Left lung (tissue), 10 donors: ENCODE data around the gene C1D. TPM values are rescaled to one million over a fixed set of nuclear protein-coding genes. Genes with fewer than 3 reads are reported as not detected.

Experiments
- ATAC-seq: fragments of 200-7000 bp; cut with Tn5 transposase; one replicate; pipeline ENCODE4 v1.9.1; 2020; ENCODE audit warnings: moderate library complexity
- DNase-seq, 4 donors: peaks; one replicate each; pipeline ENCODE4 v3.0.0-alpha.2; 2013 to 2020
- H3K27ac ChIP-seq, 2 donors: fragments of 200-600 bp; sonication (generic) in 1 of 2; one replicate each; pipeline versions ENCODE4 v1.5.0 to v1.8.0; 2020 to 2021
- H3K27me3 ChIP-seq, 2 donors: fragments of 200-600 bp; sonication (generic) in 1 of 2; one replicate each; pipeline versions ENCODE4 v1.5.0 to v1.8.0; 2020 to 2021
- H3K36me3 ChIP-seq, 2 donors: fragments of 200-600 bp; sonication (generic) in 1 of 2; one replicate each; pipeline versions ENCODE4 v1.5.0 to v1.8.0; 2020 to 2021
- H3K4me1 ChIP-seq, 2 donors: fragments of 200-600 bp; one replicate each; pipeline ENCODE4 v1.8.0; 2021
- H3K4me3 ChIP-seq, 2 donors: fragments of 200-600 bp; sonication (generic) in 1 of 2; one replicate each; pipeline versions ENCODE4 v1.5.0 to v1.8.0; 2020 to 2021; ENCODE audit warnings: mild to moderate bottlenecking in 1 of 2
- H3K9me3 ChIP-seq, 2 donors: fragments of 200-600 bp; sonication (generic) in 1 of 2; one replicate each; pipeline versions ENCODE4 v1.5.0 to v1.8.0; 2020 to 2021
- intact Hi-C, 2 donors: fragments of 100-400 bp; cut with DNase I; formaldehyde crosslinking; loops; one replicate each; pipeline versions ENCODE4 v1.11.2 to v1.14.2; 2022
- polyA plus RNA-seq, 6 donors: library from polyadenylated mRNA; unstranded; fragments of 120-200 nt; gene quantifications; one replicate each; pipeline ENCODE4 v1.2.1, GENCODE V29; 2013; ENCODE audit not compliant: insufficient read length in 6 of 6
- total RNA-seq, 2 donors: library from RNA; stranded (reverse); fragmentation: NEBNext Ultra II Directional; extraction: Animal tissue kit (Norgen Biotek cat#: 25700); gene quantifications; one replicate each; pipeline ENCODE4 v1.2.1, GENCODE V29; 2021
- TF ChIP-seq, protein P1 (sequence below), 2 donors: fragments of 200-600 bp; sonication (generic) in 1 of 2; IDR thresholded peaks; one replicate each; pipeline versions ENCODE4 v1.5.0 to v1.8.0; 2021; ENCODE audit warnings: antibody characterized with exemption in 2 of 2
- donor health status: DM: no; HTN: yes; CAD: no.
- donor health status: DM: no; HTN: no; CAD: no.

Gene C1D
- total and polyA plus RNA-seq, 8 donors: 21.0 to 43.4 (median 38.4) TPM

DNA sequence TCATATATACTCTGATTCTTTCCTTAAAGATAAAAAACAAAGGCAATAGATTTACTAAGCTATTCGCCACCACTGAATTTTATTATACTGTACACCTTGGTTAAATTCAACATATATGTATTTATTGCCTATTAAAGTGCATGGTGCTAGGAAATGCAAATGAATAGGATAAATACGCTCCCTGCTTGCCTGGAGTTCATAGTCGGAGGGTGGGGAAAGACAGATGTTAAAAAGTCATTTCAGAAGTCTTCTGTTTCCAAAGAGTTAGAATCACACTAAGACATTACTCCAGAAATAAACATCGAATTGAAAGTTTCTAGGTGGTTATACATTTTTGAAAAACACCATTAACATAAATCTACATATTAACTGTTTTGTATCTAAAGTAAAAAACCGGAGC lies 19.8 kb downstream of the C1D start:
- Histone ChIP-seq H3K9me3 (no peaks in the 10 kb centered on the region), H3K4me1 (no peaks in the 10 kb centered on the region), H3K27me3 (no peaks in the 10 kb centered on the region), H3K36me3 (peaks cover 0 to 31% of the 10 kb centered on the region in 2 donors), H3K27ac (no peak overlapping the region), H3K4me3 (no peak overlapping the region)
- ATAC-seq (no peak), DNase-seq (no peak)
- TF ChIP-seq, protein P1, sequence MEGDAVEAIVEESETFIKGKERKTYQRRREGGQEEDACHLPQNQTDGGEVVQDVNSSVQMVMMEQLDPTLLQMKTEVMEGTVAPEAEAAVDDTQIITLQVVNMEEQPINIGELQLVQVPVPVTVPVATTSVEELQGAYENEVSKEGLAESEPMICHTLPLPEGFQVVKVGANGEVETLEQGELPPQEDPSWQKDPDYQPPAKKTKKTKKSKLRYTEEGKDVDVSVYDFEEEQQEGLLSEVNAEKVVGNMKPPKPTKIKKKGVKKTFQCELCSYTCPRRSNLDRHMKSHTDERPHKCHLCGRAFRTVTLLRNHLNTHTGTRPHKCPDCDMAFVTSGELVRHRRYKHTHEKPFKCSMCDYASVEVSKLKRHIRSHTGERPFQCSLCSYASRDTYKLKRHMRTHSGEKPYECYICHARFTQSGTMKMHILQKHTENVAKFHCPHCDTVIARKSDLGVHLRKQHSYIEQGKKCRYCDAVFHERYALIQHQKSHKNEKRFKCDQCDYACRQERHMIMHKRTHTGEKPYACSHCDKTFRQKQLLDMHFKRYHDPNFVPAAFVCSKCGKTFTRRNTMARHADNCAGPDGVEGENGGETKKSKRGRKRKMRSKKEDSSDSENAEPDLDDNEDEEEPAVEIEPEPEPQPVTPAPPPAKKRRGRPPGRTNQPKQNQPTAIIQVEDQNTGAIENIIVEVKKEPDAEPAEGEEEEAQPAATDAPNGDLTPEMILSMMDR (IDR thresholded peaks at IDR 0.05): no peak
- intact Hi-C loops: no loop called here

DNA sequence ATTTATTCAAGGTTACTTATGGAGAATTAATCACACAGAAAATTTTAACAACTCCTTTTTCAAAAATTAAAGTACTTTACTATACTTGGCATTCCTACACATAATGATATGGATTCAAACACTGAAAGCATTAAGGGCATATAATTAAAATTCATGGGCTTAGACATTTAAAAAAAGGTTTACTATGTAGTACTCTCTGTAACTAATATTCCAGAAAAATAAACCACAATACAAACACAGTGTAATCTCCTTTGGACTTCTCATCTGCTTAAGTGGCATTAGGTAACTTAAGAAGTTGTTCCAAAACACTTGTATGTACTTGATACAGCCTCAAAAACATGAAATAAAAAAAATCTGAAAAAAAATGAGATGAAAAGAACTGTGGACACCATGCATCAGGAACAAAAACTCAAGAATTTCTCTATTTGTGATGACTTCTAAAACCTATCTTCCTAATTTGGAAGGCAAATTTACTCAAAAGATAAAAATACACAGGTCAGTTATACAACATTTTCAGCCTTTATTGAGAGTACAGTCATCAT lies 21.0 kb downstream of the C1D start:
- TF ChIP-seq, protein P1 (IDR thresholded peaks at IDR 0.05): no peak
- DNase-seq (no peak), ATAC-seq (peak; percentile 39)
- no peaks in the 10 kb centered on the region for H3K27me3 ChIP-seq
- no peaks in the 10 kb centered on the region for H3K9me3 ChIP-seq
- H3K36me3 ChIP-seq: peaks cover 0 to 31% of the 10 kb centered on the region in 2 donors
- H3K27ac ChIP-seq: no peak overlapping the region
- no peaks in the 10 kb centered on the region for H3K4me1 ChIP-seq
- intact Hi-C loops: no loop called here
- H3K4me3 ChIP-seq: no peak overlapping the region

DNA sequence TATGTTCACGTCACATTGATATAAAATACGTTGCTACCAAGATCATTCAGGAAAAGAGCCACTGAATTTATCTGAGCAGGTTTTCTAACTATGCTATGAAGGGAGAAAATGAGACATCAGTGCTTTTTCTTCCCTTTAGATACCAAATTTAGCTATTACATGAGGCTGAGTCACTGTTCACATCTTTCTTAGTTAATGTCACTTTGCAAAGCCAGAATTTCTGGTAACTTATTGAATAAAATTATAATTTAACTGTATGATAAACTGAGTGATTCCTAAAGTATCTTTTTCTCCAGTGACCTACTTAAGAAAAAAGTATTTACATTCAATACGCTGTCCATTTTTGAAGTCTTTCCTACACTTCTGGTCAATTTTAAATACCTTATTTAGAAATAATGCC lies 22.7 kb downstream of the C1D start:
- no peak overlapping the region for H3K4me3 ChIP-seq
- no peaks in the 10 kb centered on the region for H3K27me3 ChIP-seq
- no peak for DNase-seq
- TF ChIP-seq, protein P1 (IDR thresholded peaks at IDR 0.05): no peak
- no peak for ATAC-seq
- no peak overlapping the region for H3K27ac ChIP-seq
- intact Hi-C loops: no loop called here
- H3K9me3 ChIP-seq: no peaks in the 10 kb centered on the region
- H3K4me1 ChIP-seq: no peaks in the 10 kb centered on the region
- peaks cover 0 to 23% of the 10 kb centered on the region in 2 donors for H3K36me3 ChIP-seq

DNA sequence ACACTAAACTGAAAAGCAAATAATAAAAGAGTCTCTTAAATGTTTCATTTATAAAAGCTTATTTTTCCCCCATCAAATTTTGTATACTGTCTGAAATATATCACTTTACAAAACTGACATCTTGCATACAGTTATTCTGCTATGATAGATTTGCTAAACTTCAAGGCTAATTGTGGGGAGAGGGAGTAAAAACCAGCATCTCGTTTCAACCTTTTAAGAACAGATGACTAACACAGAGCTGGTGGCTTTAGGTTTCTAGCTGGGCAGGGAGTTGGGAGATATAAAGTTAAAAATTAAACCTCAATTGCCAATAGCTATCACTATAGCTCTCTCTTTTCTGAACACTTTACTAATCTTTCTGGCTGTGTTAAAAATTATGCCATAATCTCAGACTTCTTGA lies 23.5 kb downstream of the C1D start:
- H3K9me3 ChIP-seq: no peaks in the 10 kb centered on the region
- H3K27me3 ChIP-seq: no peaks in the 10 kb centered on the region
- no peak overlapping the region for H3K4me3 ChIP-seq
- TF ChIP-seq, protein P1 (IDR thresholded peaks at IDR 0.05): no peak
- DNase-seq: no peak
- no peaks in the 10 kb centered on the region for H3K4me1 ChIP-seq
- intact Hi-C loops: no loop called here
- no peak for ATAC-seq
- no peak overlapping the region for H3K27ac ChIP-seq
- H3K36me3 ChIP-seq: peaks cover 0 to 15% of the 10 kb centered on the region in 2 donors

DNA sequence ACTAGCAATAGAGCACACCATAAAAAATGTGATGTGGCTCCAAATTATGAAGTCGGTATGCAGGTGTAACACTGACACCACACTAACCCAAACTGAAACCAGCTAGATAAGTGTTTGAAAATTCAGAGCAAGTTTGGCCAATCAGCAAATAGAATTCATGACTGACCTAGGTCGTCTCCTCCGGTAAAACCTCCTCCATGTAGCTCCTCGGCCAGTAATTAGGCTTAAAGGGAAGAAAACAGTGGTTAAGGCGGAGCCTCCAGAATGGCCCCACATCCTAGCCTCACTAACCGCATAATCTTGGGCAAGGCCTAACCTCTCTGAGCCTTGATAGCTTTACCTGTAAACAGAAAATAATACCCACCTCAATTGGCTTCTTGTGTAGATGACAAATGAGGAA lies 30.1 kb downstream of the C1D start:
- Histone ChIP-seq H3K27me3 (no peaks in the 10 kb centered on the region), H3K36me3 (no peaks in the 10 kb centered on the region), H3K27ac (no peak overlapping the region), H3K4me3 (no peak overlapping the region), H3K9me3 (no peaks in the 10 kb centered on the region), H3K4me1 (peaks cover 0 to 3% of the 10 kb centered on the region in 2 donors)
- TF ChIP-seq, protein P1 (IDR thresholded peaks at IDR 0.05): no peak
- DNase-seq (no peak), ATAC-seq (no peak)
- intact Hi-C loops: no loop called here
